GM19455 (cell line): ENCODE measurements around the gene PAQR6.
A peak's percentile ranks its signal among the peaks of the same experiment; 100 is the strongest.

ENCODE experiments used
- ATAC-seq: cut with Tn5 transposase; IDR thresholded peaks from one replicate; pipeline ENCODE4 v1.9.1; 2021; ENCODE audit not compliant: unreplicated experiment

Gene PAQR6, protein sequence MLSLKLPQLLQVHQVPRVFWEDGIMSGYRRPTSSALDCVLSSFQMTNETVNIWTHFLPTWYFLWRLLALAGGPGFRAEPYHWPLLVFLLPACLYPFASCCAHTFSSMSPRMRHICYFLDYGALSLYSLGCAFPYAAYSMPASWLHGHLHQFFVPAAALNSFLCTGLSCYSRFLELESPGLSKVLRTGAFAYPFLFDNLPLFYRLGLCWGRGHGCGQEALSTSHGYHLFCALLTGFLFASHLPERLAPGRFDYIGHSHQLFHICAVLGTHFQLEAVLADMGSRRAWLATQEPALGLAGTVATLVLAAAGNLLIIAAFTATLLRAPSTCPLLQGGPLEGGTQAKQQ

DNA sequence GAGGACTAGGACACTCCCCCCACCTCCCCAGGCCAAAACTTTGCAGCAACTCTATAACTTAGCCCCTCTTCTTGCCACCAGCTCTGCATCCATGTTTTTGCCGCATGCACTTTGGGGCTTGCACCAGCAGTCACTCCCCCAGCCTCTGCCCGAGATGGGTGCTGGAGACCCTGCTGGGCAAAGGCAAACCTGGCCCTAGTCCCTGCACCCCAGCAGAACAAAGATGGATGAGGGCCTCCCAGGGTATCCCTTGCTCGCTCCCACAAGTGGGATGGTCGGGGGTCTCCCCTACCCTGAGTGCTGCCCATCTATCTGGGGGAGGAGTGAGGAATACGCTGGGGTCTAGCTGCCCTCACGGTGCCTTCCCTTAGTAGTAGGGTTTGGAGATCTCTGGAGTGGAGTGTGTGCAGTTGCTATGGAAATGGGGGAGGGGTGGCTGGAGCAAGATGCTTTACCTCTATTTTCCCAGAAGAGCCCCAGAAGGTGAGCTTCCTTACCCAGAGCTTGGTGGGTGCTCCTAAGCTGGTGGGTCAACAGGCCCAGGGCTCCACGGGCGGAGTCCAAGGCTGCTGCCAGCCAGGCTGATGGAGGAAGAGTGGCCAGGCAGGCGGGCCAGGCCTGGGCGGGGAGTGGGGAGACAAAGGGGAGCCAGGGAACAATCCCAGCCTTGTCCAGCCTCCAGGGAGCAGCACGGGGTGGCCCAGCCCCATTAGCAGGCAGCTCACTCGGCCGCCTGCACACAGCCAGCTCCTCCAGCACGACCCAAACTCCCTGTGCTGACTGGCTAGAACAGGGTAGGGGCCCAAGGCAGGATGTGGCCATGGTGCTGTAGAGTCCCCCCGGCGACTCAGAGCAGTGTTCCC lies at the start of gene PAQR6:
Gene PAQR6 (minus strand): TSS at position 597 of the 863 bp plus-strand sequence. CDS start 1,325 bp downstream, outside the sequence.
- no peak for ATAC-seq

DNA sequence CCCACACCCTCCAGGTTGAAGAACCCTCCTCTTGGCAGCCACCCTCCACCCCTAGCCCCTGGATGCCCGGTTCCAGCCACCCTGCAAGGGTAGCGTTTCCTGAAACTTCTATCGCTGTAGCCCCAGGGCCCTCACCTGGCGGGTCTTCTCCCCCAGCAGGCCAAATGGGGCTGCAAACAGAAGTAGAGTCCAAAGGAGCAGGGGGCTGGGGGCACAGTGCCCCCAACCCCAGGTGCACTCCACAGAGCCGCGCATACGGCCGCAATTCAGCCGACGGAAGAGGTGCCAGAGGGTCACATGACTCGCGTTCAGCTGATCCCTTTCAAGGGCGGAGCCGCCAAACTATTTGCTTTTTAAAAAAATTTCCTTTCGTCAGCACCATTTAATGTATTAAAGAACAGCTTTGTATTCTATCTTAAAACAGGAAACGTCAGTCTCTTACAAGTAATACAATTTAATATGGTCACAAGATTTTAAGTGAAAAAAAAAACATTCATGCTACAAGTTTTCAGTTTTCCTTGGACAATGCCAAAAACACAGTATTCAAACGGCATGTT lies 47.6 kb upstream of the PAQR6 start, which contains the start of gene GLMP:
Gene GLMP (minus strand): TSS at position 289 of the 557 bp plus-strand sequence. CDS start 34 bp downstream, at position 255.
- ATAC-seq: no peak

DNA sequence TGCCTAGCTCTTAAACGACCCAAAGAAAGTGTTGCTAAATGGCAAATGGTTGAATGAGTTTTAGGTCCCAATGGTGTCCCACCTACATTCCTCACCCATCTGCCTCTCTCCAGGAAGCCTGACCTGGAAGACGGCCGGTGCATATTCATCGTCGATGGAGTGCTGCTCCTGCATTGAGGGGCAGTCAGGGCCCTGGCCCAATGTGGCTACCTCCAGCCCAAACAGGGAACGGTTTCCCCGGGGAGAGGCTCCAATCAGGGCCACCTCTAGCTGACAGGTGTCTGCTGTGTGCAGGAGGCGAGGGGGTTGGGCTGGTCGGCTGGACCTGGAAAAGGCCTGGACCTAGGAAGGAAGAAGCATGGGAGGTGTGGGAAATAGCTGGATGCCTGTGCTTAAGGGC lies 46.0 kb upstream of the PAQR6 start:
- ATAC-seq: no peak

DNA sequence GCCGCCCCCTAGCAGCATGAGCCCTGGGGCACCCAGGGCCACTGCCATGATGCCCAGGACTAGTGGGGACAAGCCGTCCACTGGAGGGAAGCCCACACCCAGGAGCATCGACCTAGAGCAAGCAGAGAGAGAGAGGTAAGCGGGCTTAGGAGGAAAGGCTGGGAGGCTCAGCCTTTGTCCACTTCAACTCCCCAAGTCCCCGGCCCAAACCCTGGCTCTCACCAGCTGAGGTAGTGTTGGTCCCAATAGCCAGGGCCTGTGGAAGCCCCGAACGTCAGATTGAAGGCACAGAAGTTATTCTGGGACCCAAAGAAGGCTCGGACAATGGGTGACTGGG lies 45.2 kb upstream of the PAQR6 start:
- no peak for ATAC-seq

DNA sequence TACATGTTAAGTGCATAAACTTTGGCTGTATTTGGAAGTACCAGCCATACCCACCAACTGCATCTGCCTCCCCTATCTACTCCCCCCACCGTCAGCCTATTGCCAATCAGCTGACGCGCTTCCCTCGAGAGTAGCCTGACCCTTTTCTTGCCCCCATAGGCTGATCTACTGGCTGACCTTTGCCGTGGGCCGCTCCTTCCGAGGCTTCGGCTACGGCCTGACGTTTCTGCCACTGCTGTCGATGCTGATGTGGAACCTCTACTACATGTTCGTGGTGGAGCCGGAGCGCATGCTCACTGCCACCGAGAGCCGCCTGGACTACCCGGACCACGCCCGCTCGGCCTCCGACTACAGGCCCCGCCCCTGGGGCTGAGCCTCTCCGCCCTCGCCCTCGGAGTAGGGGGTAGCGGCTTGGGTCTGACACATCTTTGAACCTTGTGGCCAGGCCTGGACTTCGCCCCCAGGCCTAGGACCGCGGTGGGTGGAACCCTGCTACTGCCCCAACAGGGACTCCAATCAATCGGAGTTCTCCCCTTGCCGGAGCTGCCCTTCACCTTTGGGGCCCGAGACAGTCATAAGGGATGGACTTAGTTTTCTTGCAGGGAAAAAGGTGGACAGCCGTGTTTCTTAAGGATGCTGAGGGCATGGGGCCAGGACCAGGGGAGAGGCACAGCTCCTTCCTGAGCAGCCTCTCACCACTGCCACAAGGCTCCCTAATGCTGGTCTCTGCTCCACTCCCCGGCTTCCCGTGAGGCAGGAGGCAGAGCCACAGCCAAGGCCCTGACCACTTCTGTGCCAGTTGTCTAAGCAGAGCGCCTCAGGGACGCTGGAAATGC lies 43.6 kb upstream of the PAQR6 start:
- no peak for ATAC-seq

DNA sequence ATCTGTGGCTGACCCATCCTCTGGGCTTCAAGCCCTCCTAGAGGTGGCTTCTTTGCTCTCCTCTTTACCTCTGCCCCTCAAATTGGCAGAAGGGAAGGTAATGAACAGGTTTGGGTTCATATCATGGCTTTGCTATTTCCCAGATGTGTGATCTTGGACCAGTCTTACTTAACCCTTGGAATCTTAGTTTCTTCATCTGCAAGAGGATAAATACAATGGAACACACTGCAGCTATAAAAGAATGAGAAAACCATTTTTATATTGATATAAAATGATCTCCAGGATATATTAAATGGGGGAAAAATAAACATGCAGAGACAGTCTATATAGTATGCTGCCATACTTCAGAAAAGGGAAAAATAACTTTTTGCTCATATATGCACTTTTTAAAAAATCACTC lies 42.0 kb upstream of the PAQR6 start:
- no peak for ATAC-seq

DNA sequence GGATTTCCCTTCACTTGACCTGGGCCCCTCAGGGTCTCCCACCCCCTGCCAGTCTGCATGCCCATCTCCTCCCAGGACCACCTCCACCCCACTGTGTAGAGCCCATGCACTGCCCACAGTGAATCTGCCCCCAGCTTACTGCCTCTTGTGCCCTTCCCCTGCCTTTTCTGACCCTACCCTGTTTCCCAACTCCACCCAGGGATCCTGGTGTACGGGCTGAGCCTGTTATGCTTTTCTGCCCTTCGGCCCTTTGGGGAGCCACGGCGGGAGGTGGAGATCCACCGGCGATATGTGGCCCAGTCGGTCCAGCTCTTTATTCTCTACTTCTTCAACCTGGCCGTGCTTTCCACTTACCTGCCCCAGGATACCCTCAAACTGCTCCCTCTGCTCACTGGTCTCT lies 38.2 kb upstream of the PAQR6 start:
- no peak for ATAC-seq

DNA sequence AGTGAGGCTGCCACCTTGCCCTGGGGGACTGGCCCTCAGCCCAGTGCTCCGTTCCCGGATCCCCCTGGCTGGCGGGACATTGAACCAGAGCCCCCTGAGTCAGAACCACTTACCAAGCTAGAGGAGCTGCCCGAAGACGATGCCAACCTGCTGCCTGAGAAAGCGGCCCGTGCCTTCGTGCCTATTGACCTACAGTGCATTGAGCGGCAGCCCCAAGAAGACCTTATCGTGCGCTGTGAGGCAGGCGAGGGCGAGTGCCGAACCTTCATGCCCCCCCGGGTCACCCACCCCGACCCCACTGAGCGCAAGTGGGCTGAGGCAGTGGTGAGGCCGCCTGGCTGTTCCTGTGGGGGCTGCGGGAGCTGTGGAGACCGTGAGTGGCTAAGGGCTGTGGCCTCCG lies 37.6 kb upstream of the PAQR6 start:
- no peak for ATAC-seq

DNA sequence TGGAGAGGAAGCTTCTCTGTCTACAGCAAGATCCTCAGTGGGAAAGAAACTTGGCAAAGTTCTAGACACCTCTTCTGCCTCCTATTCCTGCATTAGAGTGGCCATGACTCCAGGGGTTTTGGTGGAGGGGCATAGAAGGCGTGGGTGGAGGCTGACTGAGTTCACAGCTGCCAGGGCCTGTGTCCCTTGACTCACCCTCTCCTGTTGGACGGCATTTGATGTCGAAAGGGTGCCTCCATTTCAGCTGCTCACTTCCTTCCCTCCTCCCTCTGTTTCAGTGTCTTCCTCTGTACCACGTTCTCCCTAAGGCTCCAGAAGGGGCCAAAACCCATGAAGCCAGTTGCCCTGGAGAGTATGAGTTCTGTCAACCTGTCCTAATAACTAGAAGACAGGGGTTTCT lies 36.9 kb upstream of the PAQR6 start:
- ATAC-seq: no peak

DNA sequence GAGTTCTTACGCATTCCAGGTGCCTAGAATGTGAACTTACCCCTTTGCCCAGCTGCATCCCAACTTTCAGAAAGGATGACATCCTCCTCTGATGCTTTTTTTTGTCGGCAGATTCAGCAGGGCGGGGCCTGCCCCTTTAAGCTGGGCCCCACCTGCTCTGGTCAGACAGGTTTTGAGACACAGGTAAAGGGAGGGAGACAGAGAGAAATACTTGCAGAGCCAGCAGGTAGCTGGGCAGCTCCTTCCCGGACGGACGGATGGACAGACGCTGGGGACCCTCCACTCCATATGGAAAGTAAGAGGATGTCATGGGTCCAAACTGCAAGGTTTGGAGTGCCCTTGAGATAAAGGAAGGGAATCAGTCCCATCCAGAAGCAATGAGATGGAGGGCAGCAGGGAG lies 36.3 kb upstream of the PAQR6 start, which contains the start of gene TMEM79:
Gene TMEM79 (plus strand): TSS at position 214 of the 400 bp plus-strand sequence. CDS start 902 bp downstream, outside the sequence.
- ATAC-seq: no peak

DNA sequence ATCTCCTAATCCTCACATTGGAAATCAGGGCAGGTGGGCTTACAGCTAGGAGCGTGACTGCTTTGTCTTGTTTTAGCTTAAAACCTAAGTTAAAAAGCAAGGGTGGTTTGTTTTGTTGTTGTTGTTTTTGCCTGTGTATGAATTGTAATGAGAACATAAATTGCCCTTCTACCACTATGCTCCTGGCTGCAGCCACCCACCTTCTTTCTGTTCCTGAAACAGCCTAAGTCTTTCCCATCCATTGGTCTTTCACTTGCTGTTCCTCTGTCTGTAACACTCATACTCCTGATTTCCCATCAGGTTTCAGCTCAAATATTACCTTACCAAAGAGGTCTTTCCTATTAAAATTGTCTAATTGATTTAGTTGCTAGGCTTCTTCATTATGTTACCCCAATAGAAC lies 35.7 kb upstream of the PAQR6 start:
- no peak for ATAC-seq

DNA sequence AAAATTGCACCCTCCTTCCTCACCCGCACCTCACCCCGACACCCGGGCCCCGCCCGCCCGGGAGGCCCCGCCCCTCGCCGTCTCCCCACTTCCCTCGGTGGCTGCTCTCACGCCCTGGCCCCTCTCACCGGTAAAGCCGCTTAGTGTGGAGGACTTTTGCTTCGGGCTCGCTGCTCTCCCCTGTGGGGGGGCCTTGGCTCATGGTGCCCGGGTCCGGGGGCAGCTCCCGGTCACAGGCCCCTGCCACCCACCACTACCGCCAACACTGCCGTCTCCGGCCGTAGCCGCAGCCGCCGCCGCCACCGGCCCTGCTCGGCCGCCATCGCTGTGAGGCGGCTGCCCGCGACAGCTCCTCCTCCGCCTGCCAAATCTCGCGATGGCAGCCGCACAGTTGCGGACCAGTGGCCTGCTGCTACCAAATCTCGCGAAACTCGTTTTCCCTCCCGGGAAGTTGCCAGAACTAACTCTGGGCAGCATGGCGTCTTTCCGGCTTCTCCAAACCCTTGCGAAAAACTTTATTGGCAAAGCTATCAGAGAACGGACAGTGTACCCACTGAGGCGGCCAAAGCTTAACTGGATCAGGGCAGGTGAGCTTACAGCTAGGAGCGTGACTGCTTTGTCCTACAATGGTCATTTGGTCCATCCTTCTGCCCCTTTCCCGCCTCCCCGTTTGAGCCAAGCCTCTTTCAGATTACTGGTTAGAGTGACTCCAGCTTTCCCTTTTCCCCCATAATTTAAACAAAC lies 34.8 kb upstream of the PAQR6 start, which contains the start of gene SMG5:
Gene SMG5 (minus strand): TSS at position 347 of the 744 bp plus-strand sequence. CDS start 145 bp downstream, at position 202.
- peak; percentile 79 for ATAC-seq

DNA sequence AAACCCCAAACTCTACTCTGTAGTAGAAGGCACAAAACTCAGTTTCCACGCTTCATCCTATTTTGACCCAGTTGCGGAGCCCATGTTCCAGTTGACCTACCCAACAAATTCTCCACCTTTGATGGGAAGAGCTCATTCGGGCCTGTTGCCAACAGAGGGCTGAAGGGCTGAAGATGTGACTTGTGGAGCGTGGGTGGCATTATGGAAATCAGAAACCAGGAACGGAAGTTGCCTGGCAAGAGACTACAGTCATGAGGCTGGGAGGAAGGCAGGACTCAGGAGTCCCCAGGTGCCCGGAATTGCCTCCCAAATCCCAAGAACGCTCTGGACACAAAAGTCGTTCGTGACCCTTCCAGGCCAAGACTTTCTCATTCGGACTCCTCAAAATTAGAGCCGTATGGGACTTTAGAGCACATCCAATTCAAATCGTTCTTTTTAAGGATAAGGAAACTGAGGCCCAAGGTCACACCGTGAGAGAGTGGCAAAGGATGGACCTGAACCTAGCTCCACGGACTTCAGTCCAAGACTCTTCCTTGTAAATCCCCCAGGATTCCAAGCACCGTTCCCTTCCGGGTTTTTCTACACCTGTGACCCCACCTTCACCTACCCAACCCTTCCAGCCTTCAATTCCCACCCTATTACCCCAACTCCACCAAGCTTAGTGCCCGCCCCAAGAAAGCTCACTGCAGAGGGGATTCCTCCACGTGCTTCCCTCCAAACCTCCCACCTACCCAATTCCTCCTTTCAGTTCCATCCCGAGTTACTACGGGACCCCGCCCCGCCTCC lies 34.0 kb upstream of the PAQR6 start:
- no peak for ATAC-seq

DNA sequence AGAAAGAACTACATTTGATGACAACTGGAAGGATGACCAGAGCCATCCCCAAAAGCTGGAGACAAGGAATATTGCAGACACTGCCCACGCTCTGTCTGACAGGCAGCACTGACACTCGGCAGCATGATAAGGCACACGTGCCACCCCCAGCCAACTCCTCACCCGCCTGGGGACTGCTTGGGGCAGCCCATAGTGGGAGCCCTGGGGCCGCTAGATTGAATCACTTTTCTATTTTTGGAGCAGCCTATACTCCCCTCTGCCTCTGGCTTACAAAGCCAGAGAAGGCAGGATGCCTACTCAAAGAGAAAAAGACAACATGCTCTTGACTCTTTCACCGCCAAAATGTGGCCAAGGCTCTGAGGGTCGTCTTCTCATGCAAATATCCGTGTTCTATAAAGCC lies 33.4 kb upstream of the PAQR6 start:
- no peak for ATAC-seq

DNA sequence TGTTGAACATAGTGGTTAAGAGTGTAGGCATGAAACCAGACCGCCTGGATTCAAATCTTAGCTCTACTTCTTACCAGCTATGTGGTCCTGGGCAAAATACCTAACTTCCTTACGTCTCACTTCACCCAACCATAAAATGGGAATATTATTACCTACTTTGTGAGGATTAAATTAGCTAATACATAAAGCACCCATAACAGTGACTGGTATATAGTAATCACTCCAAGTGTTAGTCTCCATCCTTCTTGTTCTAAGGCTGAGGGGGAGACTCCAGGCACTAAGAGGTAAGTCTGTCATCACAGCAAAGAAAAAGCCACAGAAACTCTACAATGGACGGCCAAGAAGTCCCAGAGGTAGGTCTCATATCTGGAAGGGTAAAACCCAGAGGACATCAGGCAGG lies 32.0 kb upstream of the PAQR6 start:
- ATAC-seq: no peak

DNA sequence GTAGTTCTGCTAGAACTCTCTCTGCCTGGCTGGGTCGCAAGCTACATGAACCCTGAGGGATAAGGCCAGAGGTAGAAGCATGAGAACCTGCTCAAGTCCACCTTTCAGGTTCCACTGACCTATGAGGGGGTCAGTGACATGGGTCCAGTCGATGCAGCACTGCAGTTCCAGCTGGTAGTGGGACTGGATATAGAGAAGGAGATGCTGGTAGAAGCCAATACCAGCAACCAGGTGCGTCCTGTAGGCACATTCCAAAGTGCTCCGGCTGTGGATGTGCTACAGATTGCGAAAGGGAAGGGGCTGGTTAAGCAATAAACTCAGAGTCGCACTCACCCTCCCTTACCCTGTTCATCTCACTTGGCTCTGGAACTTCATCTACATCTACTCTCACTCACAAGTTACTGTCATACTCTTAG lies 29.1 kb upstream of the PAQR6 start:
- no peak for ATAC-seq

DNA sequence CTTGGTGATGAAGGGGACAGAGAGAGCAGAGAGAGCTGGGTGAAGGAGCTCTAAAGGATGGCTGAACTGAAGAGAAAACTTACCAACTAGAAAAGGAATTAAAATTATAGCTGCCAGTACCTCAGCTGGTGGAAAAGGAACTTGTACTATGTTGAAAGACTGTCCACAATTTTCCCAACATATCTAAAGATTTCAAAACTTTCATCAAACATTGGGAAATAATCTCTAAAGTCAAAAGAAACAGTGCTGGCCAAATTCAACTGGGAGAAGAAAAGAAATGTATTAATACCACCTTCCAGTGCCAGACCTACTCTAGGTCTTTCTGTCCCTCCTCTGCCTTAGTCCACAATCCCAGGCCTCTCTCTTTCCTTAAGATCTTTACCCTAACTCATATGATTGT lies 28.7 kb upstream of the PAQR6 start:
- ATAC-seq: no peak

DNA sequence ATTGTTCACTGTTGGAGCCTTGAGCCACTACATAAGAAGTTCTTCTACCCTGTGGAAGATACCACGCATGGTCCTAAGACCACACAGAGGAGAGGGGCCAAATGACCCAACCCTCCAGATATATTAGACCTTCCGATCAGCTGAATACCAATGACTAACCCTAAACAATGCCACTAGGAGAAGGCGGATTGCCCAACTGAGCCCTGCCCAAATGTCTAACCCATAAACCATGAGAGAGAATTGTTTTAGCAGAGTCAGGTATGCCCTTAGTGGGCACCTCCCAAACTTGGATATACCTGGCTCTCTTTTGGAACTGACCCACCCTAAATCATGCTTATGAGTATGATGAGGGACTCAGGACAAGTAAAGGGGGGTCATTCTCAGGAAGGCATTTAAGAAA lies 22.5 kb upstream of the PAQR6 start:
- ATAC-seq: no peak

DNA sequence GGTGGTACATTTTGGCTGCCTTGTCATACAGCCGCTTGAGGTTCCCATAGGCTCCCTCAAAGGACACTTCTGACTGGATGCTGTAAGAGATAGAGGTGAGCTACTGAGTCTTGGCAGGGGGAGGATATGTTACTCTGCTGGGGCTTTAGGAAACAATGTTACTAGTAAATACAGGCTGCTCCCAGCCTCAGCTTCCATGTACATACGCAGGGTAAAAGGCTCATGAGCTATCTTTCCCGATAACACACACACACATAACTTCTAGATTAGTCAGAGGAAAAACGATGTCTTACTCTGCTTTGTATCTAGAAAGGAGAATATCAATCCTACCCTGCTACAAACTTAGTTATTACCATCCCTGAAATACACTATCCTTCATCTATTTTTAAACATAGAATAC lies 20.5 kb upstream of the PAQR6 start:
- ATAC-seq: no peak
